Motor neuron (in vitro differentiated cells): ENCODE measurements around the gene TNFRSF17. TPM values are rescaled to one million over a fixed set of nuclear protein-coding genes. Genes with fewer than 3 reads are reported as not detected.

Experiments
- ATAC-seq, 8 experiments: fragments of 200-7000 bp; cut with Tn5 transposase; replicated peaks in 6 of 8; 2 replicates each; pipeline ENCODE4 v1.8.0; 2021; ENCODE audit warnings: mild to moderate bottlenecking in 8 of 8, moderate library complexity in 8 of 8
- H3K27ac ChIP-seq, 2 donors: fragments of 250-450 bp; sonication (Bioruptor Pico); 2 replicates each; pipeline ENCODE4 v1.9.0; 2021; ENCODE audit warnings: antibody characterized with exemption in 2 of 2, mild to moderate bottlenecking in 2 of 2, moderate library complexity in 1 of 2
- H3K4me1 ChIP-seq, 2 donors: fragments of 250-450 bp; sonication (Bioruptor Pico); replicated peaks in 1 of 2; 2 replicates each; pipeline ENCODE4 v1.6.1; 2021; ENCODE audit warnings: antibody characterized with exemption in 2 of 2, mild to moderate bottlenecking in 2 of 2, moderate library complexity in 1 of 2
- H3K4me3 ChIP-seq, 5 donors: fragments of 250-450 bp; sonication (Bioruptor Pico); 2 replicates each; pipeline ENCODE4 v1.9.0; 2021; ENCODE audit warnings: antibody characterized with exemption in 5 of 5, mild to moderate bottlenecking in 5 of 5, moderate library complexity in 4 of 5
- WGBS, 10 experiments: fragments of 450-650 bp; shearing (Covaris generic); methylation state at CpG; one replicate each; pipeline ENCODE4 v1.0.0; 2022; 5-methylcytosine and 5-hydroxymethylcytosine counted together
- in situ Hi-C, 9 experiments: fragments of 400-800 bp; cut with MboI; loops; one replicate each; pipeline ENCODE4 v1.15.0; 2021; ENCODE audit warnings: low sequenced_read_pairs in 9 of 9, low pct_unique_long_range_greater_than_20kb in 2 of 9; ENCODE audit not compliant: unreplicated experiment in 9 of 9
- total RNA-seq, 8 experiments: library from RNA; unstranded; fragments of 300-600 nt; gene quantifications; 2 replicates each; pipeline versions ENCODE4 v1.2.3 to v1.2.4, GENCODE V29; 2022

Gene TNFRSF17
- total RNA-seq, 8 experiments from 2014 or later, result 0.38 to 0.84 (median 0.45) TPM; not detected in 4

- Histone ChIP-seq H3K4me3 (peak overlapping the region; percentile 49 to 94 (median 86)), H3K4me1 (peaks cover 5 to 14% of the 10 kb centered on the region in 2 donors), H3K27ac (peak overlapping the region; percentile 45 to 78)
- in situ Hi-C loops, result no loop called here
- peak in 6 of 8 experiments; percentile 16 to 54 (median 50) for ATAC-seq
- 0% methylated on average over 1 of the region's 22 CpGs; no CpG with 5 or more reads in 9 of the 10 experiments for WGBS, 10 experiments
These were observed 11.9 kb downstream of the TNFRSF17 start for GRCh38 chr16:11976850-11977375.

- ATAC-seq, result peak in 3 of 8 experiments; percentile 60 to 77 (median 70)
- in situ Hi-C loops, result no loop called here
These were observed 12.5 kb downstream of the TNFRSF17 start for GRCh38 chr16:11977376-11978041.

GRCh38 chr16:11978080-11978479 lies 13.1 kb downstream of the TNFRSF17 start:
- no peak overlapping the region for H3K4me3 ChIP-seq
- H3K27ac ChIP-seq, result no peak overlapping the region
- H3K4me1 ChIP-seq, result peaks cover 5 to 14% of the 10 kb centered on the region in 2 donors
- ATAC-seq, result no peak
- 18 to 100% (median 78%) methylated on average over 1 to 2 of the region's 2 CpGs; no CpG with 5 or more reads in 2 of the 10 experiments for WGBS, 10 experiments
- in situ Hi-C loops, result no loop called here

More at GRCh38 chr16:11977376-11978041, 12.5 kb downstream of the TNFRSF17 start:
- WGBS, 10 experiments, result 0 to 78% (median 37%) methylated on average over 1 to 7 of the region's 12 CpGs; no CpG with 5 or more reads in 3 of the 10 experiments
- H3K4me1 ChIP-seq, result peaks cover 5 to 14% of the 10 kb centered on the region in 2 donors
- H3K27ac ChIP-seq, result no peak overlapping the region
- H3K4me3 ChIP-seq, result peak overlapping the region; percentile 49 to 94 (median 86)

DNA sequence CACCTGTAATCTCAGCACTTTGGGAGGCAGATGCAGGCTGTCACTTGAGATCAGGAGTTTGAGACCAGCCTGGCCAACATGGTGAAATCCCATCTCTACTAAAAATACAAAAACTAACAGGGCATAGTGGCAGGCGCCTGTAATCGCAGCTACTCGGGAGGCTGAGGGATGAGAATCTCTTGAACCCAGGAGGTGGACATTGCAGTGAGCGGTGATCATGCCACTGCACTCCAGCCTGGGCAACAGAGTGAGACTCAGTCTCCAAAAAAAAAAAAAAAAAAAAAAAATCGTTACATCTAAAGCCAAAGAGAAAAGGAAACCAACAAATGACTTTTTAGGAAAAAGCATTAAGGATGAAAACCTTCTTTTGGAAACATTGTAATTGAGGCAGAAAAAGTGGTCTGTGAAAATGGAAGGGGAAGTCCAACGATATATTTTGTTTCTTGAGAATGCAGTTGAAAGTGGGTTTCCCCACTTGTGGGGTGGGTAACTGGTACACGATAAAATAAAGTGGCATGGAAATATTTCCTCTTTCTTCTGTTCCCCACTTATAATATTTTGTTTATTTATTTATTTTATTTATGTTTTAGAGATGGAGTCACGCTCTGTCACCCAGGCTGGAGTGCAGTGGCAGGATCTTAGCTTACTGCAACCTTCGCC lies 14.1 kb downstream of the TNFRSF17 start:
- 73 to 100% (median 83%) methylated on average over 1 to 9 of the region's 9 CpGs; no CpG with 5 or more reads in 1 of the 10 experiments for WGBS, 10 experiments

GRCh38 chr16:11980136-11980844 lies 15.3 kb downstream of the TNFRSF17 start:
- no peak overlapping the region for H3K4me3 ChIP-seq
- WGBS, 10 experiments, result 50 to 100% (median 85%) methylated on average over 1 to 5 of the region's 5 CpGs
- ATAC-seq, result no peak
- H3K27ac ChIP-seq, result no peak overlapping the region
- H3K4me1 ChIP-seq, result peaks cover 5 to 14% of the 10 kb centered on the region in 2 donors
- in situ Hi-C loops, result no loop called here

More for the DNA sequence above, 14.1 kb downstream of the TNFRSF17 start:
- ATAC-seq, result no peak
- Histone ChIP-seq H3K4me3 (no peak overlapping the region), H3K4me1 (peaks cover 5 to 14% of the 10 kb centered on the region in 2 donors), H3K27ac (no peak overlapping the region)
- in situ Hi-C loops, result no loop called here

- WGBS, 10 experiments, result 30 to 92% (median 54%) methylated on average over 1 to 4 of the region's 5 CpGs; no CpG with 5 or more reads in 2 of the 10 experiments
These were observed 20.2 kb downstream of the TNFRSF17 start for GRCh38 chr16:11985250-11985649.

DNA sequence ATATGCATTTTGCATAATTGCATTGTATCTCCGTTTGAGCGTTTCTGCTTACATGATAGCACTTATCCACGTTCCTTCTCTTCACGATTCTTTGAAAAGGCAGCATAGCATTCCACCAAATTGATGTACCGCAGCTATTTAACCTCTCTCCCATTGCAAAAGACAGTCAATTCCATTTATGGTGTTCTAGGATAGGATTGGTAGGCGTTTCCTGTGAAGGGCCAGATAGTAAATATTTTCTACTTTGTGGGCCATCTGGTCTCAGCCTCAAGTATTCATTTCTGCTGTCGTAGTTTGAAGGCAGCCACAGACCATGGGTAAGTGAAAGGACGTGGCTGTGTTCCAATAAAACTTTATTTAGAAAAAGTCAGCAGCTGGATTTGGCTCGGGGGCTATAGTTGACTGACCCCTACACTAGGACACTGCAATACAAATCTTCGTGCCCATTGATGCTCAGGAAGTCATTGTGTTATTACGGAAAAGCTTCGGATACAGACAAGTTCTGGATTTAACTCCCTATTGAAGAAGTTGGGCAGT lies 21.6 kb downstream of the TNFRSF17 start:
- Histone ChIP-seq H3K4me1 (peaks cover 10 to 13% of the 10 kb centered on the region in 2 donors), H3K4me3 (no peak overlapping the region), H3K27ac (no peak overlapping the region)
- ATAC-seq, result peak in 1 of 8 experiments; percentile 47
- in situ Hi-C loops, result no loop called here
- WGBS, 10 experiments, result 62 to 93% (median 81%) methylated on average over 4 to 12 of the region's 12 CpGs; no CpG with 5 or more reads in 1 of the 10 experiments

More at GRCh38 chr16:11985250-11985649, 20.2 kb downstream of the TNFRSF17 start:
- Histone ChIP-seq H3K27ac (no peak overlapping the region), H3K4me3 (no peak overlapping the region), H3K4me1 (peaks cover 10 to 13% of the 10 kb centered on the region in 2 donors)
- in situ Hi-C loops, result no loop called here
- ATAC-seq, result no peak

DNA sequence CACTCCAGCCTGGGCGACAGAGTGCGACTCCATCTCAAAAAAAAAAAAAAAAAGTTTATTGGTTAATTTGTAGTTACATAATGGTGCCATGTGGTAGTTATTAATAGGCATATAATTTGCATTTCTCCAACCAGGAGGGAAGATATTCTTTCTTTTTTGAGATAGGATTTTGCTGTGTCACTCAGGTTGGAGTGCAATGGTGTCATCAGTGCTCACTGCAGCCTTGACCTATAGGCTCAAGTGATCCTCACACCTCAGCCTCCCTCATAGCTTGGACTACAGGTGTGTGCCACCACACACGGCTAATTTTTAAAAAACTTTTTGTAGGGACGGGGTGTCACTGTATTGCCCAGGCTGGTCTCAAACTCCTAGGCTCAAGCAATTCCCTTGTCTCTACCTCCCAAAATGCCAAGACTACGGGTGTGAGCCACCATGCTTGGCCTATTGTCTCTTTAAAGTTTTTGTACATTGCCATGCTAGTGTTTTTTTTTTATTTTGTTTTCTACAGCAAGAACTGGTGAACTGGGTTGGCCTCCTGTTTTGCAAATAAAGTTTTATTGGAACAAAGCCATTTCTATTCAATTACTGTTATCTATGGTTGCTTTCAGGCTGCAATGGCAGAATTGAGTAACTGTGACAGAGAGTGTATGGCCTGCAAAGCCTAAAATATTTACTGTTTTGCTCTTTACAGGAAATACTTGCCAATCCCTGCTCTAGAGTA lies 23.4 kb downstream of the TNFRSF17 start:
- in situ Hi-C loops, result no loop called here
- WGBS, 10 experiments, result 51 to 100% (median 67%) methylated on average over 1 to 5 of the region's 5 CpGs; no CpG with 5 or more reads in 2 of the 10 experiments
- Histone ChIP-seq H3K27ac (peak overlapping the region in 1 of 2 donors; percentile 20), H3K4me1 (peaks cover 10 to 13% of the 10 kb centered on the region in 2 donors), H3K4me3 (no peak overlapping the region)
- ATAC-seq, result no peak

GRCh38 chr16:11990702-11991390 lies 25.8 kb downstream of the TNFRSF17 start:
- in situ Hi-C loops, result no loop called here
- H3K27ac ChIP-seq, result no peak overlapping the region
- ATAC-seq, result no peak

DNA sequence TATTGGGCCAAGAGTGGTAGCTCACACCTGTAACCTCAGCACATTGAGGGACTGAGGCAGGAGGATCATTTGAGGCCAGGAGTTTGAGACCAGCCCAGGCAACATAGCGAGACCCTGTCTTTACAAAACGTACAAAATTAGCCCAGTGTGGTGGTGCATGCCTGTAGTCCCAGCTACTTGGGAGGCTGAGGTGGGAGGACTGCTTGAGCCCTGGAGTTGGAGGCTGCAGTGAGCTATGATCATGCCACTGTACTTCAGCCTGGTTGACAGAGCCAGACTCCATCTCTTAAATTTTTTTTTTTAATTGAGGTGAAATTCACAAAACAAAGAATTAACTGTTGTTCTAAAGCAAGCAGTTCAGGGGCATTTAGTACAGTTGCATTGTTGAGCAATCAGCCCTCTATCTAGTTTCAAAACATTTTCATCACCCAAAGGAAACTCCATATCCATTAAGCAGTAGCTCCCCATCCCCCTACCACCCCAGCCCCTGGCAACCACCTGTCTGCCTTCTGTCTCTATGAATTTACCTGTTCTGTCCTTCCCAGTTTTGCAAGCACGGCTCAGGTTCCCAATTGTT lies 27.1 kb downstream of the TNFRSF17 start:
- in situ Hi-C loops, result no loop called here
- WGBS, 10 experiments, result 100% methylated on average over 1 of the region's 3 CpGs; no CpG with 5 or more reads in 8 of the 10 experiments
- H3K27ac ChIP-seq, result no peak overlapping the region

More at GRCh38 chr16:11990702-11991390, 25.8 kb downstream of the TNFRSF17 start:
- Histone ChIP-seq H3K4me1 (peaks cover 10 to 13% of the 10 kb centered on the region in 2 donors), H3K4me3 (no peak overlapping the region)
- WGBS, 10 experiments, result 40 to 100% (median 90%) methylated on average over 1 to 9 of the region's 11 CpGs

More for the DNA sequence above, 27.1 kb downstream of the TNFRSF17 start:
- no peak overlapping the region for H3K4me3 ChIP-seq
- no peak for ATAC-seq
- H3K4me1 ChIP-seq, result peaks cover 10 to 13% of the 10 kb centered on the region in 2 donors
